Hematopoietic multipotent progenitor cell treated with erythropoietin and hydrocortisone succinate and interleukin-3 and kit ligand, for 4 days (in vitro differentiated cells): ENCODE results near the gene FMOD.
"Not testable (repeated sequence)": the region's sequence is repeated elsewhere in the genome, so short reads cannot be mapped to it uniquely, and the experiment has no call there.

Experiments
- DNase-seq: peaks from one replicate; pipeline ENCODE4 v3.0.0-alpha.2; 2015

The FMOD gene

DNA sequence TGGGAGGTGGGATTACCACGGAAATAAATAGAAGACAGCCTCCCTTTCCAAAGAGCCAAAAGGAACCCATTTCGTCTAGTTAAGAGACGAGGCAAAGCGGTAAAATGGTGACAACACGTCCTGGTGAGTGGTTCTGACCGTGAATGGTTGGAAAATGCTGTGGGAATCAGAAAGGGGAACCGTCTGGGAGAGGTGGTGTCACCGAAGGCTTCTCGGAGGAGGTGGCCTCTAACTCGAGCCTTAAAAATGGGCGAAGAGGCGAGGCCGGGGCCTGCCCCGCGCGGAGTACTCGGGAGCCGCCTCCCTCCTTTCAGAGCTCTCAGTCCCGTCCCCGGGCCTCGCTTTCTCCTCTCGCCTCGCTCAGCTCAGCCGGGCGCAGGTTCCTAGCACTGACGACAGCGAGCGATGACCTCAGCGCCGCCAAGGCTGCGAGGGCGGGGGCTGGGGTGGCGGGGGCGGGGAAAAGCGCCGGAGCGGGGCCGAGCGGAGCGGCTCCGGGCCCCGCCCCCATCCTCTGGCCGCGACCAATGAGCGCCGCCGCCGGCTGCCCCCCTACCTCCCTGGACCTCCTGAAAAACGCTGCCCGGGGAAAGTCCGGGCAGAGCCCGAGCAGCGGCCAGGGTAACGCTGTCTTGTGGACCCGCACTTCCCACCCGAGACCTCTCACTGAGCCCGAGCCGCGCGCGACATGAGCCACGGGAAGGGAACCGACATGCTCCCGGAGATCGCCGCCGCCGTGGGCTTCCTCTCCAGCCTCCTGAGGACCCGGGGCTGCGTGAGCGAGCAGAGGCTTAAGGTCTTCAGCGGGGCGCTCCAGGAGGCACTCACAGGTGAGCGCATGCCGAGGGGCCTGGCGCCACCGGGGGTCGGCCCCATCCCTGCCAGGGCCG, 45.8 kb downstream of the FMOD start, which contains the start of gene BTG2:
Gene BTG2 (plus strand): TSS at position 601 of the 890 bp plus-strand sequence. CDS start 88 bp downstream, at position 689.
- DNase-seq, result peak; percentile 92

DNA sequence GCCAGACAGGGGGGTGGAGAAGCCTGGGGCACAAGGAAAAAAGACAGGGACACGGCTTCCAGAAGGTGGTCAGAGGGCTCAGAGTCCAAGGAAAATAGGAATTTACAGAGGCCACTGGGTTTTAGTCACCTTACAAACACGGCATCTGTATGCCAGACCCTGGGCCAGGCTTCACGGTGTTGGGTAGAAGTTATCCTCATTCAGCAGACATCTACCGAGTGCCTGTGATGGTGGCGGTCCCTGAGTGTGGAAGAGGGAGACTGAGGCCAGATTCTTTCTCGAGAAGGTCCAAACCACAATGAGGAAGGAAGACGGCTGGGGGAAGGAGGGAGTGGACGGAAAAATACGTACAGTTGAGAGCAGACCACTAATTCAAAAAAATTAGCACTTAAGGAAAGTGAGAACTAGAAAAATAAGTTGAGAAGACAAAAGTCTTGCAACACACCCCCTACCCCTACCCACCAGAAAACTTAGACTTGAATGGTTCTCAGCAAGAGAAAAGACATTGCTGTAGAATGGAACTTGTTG, 46.5 kb downstream of the FMOD start:
- DNase-seq, result no peak

DNA sequence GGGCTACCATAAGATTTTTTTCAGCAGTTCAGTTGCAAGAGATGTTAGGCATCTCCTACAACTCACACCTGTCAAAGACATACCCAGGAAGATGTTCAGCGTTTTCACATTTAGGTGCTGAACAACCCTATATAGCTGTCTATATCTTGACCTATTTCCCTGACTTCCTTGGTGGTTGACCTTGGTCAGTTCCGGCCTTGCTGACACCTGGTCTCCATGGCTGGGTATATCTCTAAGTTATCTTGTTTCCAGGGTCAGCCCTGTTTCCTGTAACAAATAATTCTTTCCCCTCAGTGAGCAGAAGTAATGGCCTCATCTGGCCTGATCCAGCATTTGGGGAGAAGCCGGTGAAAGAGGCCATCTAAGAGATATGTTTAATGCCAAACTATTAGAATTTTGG, 48.0 kb downstream of the FMOD start:
- DNase-seq, result no peak

DNA sequence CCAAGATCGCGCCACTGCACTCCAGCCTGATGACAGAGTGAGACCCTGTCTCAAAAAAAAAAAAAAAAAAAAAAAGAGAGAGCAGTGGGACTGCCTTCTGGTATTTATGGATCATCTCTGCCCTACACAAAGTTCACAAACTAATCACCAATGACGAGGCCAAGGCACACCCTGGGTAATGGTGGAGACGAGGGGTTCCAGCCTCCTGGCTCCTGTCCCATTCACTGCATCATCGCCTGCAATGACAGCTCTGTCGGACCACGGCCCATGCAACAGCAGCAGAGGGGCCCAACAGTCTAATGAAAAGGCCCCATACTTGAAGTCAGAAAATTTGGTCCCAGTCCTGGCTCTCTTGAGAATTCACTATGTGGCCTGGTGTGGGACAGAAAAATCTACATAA, 48.5 kb downstream of the FMOD start:
- no peak for DNase-seq

DNA sequence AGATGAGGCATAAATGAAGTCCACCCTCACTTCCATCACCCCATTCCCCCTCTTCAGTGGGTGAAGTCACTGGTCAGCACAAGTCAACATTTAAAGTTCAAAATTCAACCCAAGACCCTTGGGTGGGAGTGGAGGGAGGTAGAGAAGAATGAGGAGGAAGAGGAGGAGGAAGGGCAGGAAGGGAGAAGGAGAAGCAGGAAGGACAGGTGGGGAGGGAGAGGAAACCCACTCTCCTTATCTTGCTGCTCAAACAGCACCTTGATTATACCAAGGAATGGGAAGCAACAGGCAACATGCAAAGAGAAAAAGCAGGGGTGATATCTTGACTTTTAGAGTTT, 49.6 kb downstream of the FMOD start:
- no peak for DNase-seq

DNA sequence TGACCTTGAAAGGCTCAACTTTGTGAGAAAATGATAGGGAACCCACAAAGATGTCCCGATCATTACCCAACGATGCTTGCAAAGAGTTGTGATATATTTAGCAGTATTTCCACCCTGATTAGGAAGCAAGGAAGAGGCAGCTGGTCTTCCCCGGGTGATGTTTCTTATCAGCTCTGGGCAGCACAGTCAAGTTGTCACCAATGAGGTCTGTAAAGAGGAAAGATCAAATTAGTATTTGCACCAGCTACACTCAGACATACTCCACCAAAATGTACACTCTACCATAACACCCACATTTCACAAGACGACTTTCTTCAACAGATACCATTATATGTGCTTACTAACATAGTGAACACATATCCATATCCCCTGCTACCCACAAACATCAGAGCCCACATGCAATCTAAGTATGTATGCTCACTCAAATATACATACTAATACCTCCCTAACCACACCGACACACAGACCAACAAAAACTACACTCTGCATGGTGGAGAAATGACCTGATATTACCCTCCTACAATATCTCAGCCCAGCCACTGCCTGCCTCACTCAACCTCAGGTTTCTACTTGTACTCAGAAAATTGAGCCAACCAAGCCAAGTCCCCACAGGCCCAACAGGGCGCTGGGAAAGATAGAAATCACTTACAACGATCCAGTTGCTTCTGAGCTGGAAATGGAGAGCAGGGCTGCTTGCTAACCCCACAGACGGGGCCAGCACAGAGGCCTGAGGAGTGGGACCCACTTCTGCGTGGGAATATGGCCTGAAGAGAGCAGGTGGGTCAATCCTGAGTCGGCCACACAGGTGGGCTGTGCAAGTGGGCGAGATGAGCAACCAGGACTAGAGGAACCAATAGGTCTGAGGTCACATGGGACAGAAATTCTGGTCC, 50.2 kb downstream of the FMOD start:
- DNase-seq, result peak; percentile 91

DNA sequence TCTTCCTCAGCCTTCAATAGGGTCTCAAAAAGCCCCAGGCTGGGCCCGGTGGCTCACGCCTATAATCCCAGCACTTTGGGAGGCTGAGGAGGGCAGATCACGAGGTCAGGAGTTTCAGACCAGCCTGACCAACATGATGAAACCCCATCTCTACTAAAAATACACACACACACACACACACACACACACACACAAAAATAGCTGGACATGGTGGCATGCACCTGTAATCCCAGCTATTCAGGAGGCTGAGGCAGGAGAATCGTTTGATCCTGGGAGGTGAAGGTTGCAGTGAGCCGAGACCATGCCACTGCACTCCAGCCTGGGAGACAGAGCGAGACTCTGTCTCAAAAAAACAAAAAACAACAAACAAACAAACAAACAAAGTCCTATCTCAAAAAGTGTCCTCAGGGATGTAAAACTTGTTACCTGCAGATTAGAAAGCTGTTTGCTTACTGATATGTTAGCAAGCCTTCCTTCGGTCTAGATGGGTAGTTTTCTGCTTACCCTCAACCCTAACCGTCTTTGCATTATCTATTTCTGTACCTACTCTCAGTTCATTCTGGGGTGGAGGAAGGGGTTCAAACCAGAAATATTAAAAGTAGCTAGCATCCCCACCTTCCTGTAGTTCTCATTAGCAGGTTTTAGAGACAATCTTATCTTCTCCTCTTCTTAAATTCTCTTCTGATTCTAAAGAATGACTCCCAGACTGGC, 51.0 kb downstream of the FMOD start:
- DNase-seq, result not testable (repeated sequence)

DNA sequence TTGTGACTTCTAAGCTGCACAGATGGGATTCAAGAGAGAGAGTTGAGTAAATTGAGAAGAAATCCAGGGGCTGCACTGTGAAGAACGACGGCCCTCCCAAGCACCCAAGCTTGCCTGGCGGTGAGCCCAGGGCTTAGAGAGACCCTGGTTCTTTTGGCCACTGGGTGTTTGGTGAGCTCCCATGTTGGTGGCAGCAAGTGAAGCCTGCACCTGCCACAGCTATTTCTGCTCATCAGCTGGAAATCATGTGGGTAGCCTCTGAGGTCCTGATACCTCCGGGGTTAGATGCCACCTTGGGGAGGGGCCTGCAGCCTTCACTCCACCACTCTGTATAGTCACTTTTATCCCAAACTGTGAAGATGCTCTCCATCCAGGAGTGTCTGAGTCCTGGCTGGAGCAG, 51.8 kb downstream of the FMOD start:
- no peak for DNase-seq

DNA sequence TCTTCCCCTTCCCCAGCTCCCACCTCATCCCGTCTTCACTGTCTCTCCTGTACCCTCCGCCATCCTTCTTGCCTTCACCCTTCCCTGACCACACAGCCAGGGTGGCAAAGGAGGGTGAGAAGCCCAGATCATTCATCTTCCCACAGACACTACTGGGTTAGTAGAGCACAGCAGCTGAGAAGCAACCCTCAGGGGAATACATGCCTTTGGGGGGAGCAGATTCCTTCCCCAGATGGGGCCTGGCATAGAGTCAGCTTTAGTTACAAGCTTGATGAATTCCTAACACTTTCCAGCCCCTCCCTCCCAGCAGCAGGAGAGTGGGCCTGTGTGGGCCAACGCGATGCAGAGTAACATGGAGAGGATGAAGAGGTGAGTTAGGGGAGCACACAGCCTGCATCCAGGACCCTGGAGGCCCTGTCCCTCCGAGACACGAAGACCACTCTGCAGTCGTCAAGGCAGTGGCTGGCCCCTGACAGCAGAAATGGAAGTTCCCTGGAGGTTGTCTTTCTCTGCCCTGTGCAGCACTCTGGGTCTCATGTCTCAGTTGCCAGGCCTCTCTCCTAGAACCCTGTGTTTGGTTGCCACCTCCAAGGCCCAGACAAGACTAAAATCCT, 54.4 kb downstream of the FMOD start:
- DNase-seq, result no peak

DNA sequence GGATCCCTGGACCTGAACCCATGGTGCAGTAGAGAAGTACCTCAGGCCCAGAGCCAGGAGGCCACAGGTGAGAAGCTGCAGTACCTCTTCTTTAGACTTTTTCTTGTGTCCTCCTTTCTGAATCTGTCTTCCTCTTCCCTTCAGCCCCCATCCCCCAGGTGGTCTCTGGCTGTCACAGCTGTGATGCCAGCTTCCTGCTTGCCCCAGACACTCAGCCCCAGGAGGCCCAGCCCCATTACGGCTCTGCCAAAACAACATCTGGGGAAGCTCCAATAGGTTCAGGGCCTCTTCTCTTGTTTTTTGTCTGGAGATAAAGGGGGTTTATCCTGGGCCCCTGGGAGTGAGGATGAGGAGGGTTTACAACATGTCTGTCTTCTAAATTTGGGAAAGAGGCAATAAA, 55.1 kb downstream of the FMOD start:
- DNase-seq, result peak; percentile 36

DNA sequence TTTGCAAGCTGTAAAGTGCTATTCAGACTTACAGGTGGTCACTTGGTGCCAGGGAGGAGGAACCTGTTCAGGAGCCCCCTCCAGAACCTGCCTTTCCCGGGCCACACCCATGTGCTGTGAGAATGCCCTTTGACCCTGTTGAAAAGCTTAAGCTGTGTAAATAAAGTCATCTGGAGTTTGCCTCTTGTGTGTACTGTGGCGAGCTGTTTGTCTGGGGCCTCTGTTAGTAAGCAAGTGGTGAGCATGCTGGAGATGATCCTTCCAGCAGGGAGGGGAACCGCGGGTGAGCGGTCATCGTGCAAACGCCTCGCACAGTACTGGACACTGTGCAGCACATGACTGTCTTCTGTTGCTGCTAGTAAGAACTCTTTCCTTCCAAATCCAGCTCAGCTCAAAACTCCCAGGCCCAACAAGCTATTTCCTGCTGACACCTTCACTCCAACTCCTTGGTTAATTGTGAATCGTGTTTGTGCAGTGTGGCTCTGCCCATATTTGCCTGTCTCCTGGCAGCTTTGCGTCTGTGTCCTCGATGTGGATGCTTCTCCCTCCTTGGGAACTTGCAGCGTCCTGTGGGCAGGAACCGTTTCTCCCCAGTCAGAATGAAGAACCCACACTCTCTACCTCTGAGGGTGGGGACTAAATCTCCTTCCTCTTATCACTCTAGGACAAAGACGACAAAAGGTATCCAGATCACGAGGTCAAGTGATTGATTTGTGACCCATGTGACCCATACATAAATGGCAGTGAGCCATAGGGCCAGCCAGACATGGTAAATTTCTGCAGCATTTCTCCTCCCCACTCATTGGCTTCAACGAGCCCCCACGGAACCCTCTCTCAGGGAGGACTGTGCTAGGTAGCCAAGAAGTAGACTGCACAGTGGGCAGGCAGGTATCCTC, 59.5 kb downstream of the FMOD start:
- no peak for DNase-seq
